Mesenchymal stem cell (in vitro differentiated cells and primary cell): Measurements from ENCODE around the gene MNAT1.
A peak's percentile ranks its signal among the peaks of the same experiment; 100 is the strongest.

Experiments
- DNase-seq: peaks from one replicate; pipeline ENCODE4 v3.0.0-alpha.2; 2013
- H2AFZ ChIP-seq: one replicate; pipeline ENCODE4 v1.6.1; 2013; ENCODE audit warnings: low read depth, mild to moderate bottlenecking, control low read depth, inconsistent platforms, low read length, moderate library complexity
- H2AK5ac ChIP-seq: 2 replicates; pipeline ENCODE4 v1.6.1; 2013; ENCODE audit warnings: low read length, moderate library complexity, mild to moderate bottlenecking, inconsistent platforms; ENCODE audit not compliant: severe bottlenecking
- H2BK120ac ChIP-seq: one replicate; pipeline ENCODE4 v1.6.1; 2013; ENCODE audit warnings: low read depth, mild to moderate bottlenecking, inconsistent platforms, low read length, moderate library complexity
- H2BK12ac ChIP-seq, 2 experiments: one replicate each; pipeline ENCODE4 v1.6.1; 2013; ENCODE audit warnings: inconsistent platforms in 2 of 2, low read length in 2 of 2, mild to moderate bottlenecking in 2 of 2, moderate library complexity in 2 of 2, control low read depth in 1 of 2
- H2BK15ac ChIP-seq: one replicate; pipeline ENCODE4 v1.6.1; 2013; ENCODE audit warnings: mild to moderate bottlenecking, low read depth, inconsistent platforms; ENCODE audit not compliant: poor library complexity, severe bottlenecking
- H2BK5ac ChIP-seq: 2 replicates; pipeline ENCODE4 v1.6.1; 2013; ENCODE audit warnings: low read depth, mild to moderate bottlenecking, low read length, control low read depth, inconsistent platforms; ENCODE audit not compliant: poor library complexity, severe bottlenecking
- H3K14ac ChIP-seq, 2 experiments: one replicate each; pipeline ENCODE4 v1.6.1; 2013; ENCODE audit warnings: inconsistent platforms in 2 of 2, low read length in 2 of 2, control low read depth in 1 of 2, mild to moderate bottlenecking in 1 of 2, moderate library complexity in 1 of 2
- H3K18ac ChIP-seq, 2 experiments: one replicate each; pipeline ENCODE4 v1.6.1; 2013; ENCODE audit warnings: inconsistent platforms in 2 of 2, low read length in 2 of 2, control low read depth in 1 of 2, low read depth in 1 of 2, mild to moderate bottlenecking in 1 of 2
- H3K23ac ChIP-seq, 2 experiments: one replicate each; pipeline ENCODE4 v1.6.1; 2013; ENCODE audit warnings: inconsistent platforms in 2 of 2, low read length in 2 of 2, mild to moderate bottlenecking in 2 of 2, moderate library complexity in 2 of 2, control low read depth in 1 of 2
- H3K27ac ChIP-seq: 2 replicates; pipeline ENCODE4 v1.5.1; 2013; ENCODE audit warnings: mild to moderate bottlenecking, moderate library complexity, low read length, control low read depth, inconsistent platforms; ENCODE audit not compliant: poor library complexity, severe bottlenecking
- H3K27me3 ChIP-seq, 2 experiments: 2 replicates each; pipeline versions ENCODE4 v1.6.1 to v1.7.0; 2013; ENCODE audit warnings: low read length in 2 of 2, mild to moderate bottlenecking in 2 of 2, moderate library complexity in 2 of 2, control low read depth in 1 of 2, inconsistent platforms in 1 of 2; ENCODE audit not compliant: control insufficient read depth in 1 of 2, insufficient read depth in 1 of 2
- H3K36me3 ChIP-seq, 2 experiments: 2 replicates each; pipeline versions ENCODE4 v1.6.1 to v1.7.0; 2013; ENCODE audit warnings: low read length in 2 of 2, control low read depth in 1 of 2, inconsistent platforms in 1 of 2, low read depth in 1 of 2, mild to moderate bottlenecking in 1 of 2; ENCODE audit not compliant: insufficient read depth in 2 of 2, control insufficient read depth in 1 of 2
- H3K4ac ChIP-seq, 2 experiments: one replicate each; pipeline ENCODE4 v1.6.1; 2013; ENCODE audit warnings: inconsistent platforms in 2 of 2, low read length in 2 of 2, mild to moderate bottlenecking in 2 of 2, moderate library complexity in 2 of 2, control low read depth in 1 of 2, low read depth in 1 of 2
- H3K4me1 ChIP-seq: 2 replicates; pipeline ENCODE4 v1.6.1; 2013; ENCODE audit warnings: low read depth, low read length, control low read depth; ENCODE audit not compliant: control insufficient read depth, insufficient read depth
- H3K4me2 ChIP-seq: 2 replicates; pipeline ENCODE4 v1.6.1; 2013; ENCODE audit warnings: low read length, mild to moderate bottlenecking, inconsistent platforms; ENCODE audit not compliant: poor library complexity, severe bottlenecking
- H3K4me3 ChIP-seq, 2 experiments: 2 replicates each; pipeline versions ENCODE4 v1.5.1 to v1.7.0; 2013; ENCODE audit warnings: low read length in 2 of 2, mild to moderate bottlenecking in 2 of 2, control low read depth in 1 of 2, low read depth in 1 of 2; ENCODE audit not compliant: insufficient read depth in 1 of 2
- H3K79me1 ChIP-seq: replicated peaks from 2 replicates; pipeline ENCODE4 v1.6.1; 2013; ENCODE audit warnings: mild to moderate bottlenecking, control low read depth, low read length, inconsistent platforms; ENCODE audit not compliant: poor library complexity, severe bottlenecking
- H3K9ac ChIP-seq: 2 replicates; pipeline ENCODE4 v1.7.0; 2013; ENCODE audit warnings: mild to moderate bottlenecking, low read length, moderate library complexity
- H3K9me3 ChIP-seq: 2 replicates; pipeline ENCODE4 v1.7.0; 2013; ENCODE audit warnings: mild to moderate bottlenecking, low read length; ENCODE audit not compliant: control insufficient read depth
- H4K8ac ChIP-seq: one replicate; pipeline ENCODE4 v1.6.1; 2013; ENCODE audit warnings: inconsistent platforms, mild to moderate bottlenecking, low read length, moderate library complexity
- H4K91ac ChIP-seq: one replicate; pipeline ENCODE4 v1.6.1; 2013; ENCODE audit warnings: mild to moderate bottlenecking, low read length, inconsistent platforms
- WGBS: methylation state at CpG from one replicate; pipeline ENCODE4 v1.1.7; 2013; ENCODE audit warnings: mixed read lengths; 5-methylcytosine and 5-hydroxymethylcytosine counted together

MNAT1 gene

GRCh38 chr14:60863249-60863648 is 128.7 kb downstream of the MNAT1 start:
- Histone ChIP-seq H3K27ac (no peak overlapping the region), H2AK5ac (no peak overlapping the region), H3K4me2 (no peak overlapping the region), H3K9ac (no peak overlapping the region), H3K18ac (no peak overlapping the region), H2AFZ (no peak overlapping the region), H3K4me3 (no peak overlapping the region), H4K8ac (no peak overlapping the region), H3K4ac (no peak overlapping the region), H2BK12ac (no peak overlapping the region), H2BK5ac (no peak overlapping the region), H3K14ac (no peak overlapping the region), H3K9me3 (no peaks in the 10 kb centered on the region), H3K27me3 (no peaks in the 10 kb centered on the region), H3K36me3 (peaks cover 0 to 3% of the 10 kb centered on the region in 2 experiments), H3K4me1 (no peaks in the 10 kb centered on the region), H4K91ac (no peak overlapping the region), H3K79me1 (peaks cover 8% of the 10 kb centered on the region), H2BK120ac (no peak overlapping the region), H2BK15ac (no peak overlapping the region), H3K23ac (no peak overlapping the region)
- WGBS, result 98% methylated on average over 2 of the region's 2 CpGs
- DNase-seq, result no peak

GRCh38 chr14:60865378-60866127 is 131.0 kb downstream of the MNAT1 start:
- Histone ChIP-seq H3K4me3 (no peak overlapping the region), H3K14ac (no peak overlapping the region), H3K4me2 (no peak overlapping the region), H3K27me3 (no peaks in the 10 kb centered on the region), H3K79me1 (peaks cover 2% of the 10 kb centered on the region), H2BK120ac (no peak overlapping the region), H3K9ac (peak overlapping the region; percentile 0), H2BK12ac (no peak overlapping the region), H3K4me1 (no peaks in the 10 kb centered on the region), H3K23ac (no peak overlapping the region), H2BK5ac (no peak overlapping the region), H3K18ac (no peak overlapping the region), H3K36me3 (no peaks in the 10 kb centered on the region), H2BK15ac (no peak overlapping the region), H3K9me3 (no peaks in the 10 kb centered on the region), H2AFZ (no peak overlapping the region), H3K27ac (no peak overlapping the region), H2AK5ac (no peak overlapping the region), H4K8ac (no peak overlapping the region), H4K91ac (no peak overlapping the region), H3K4ac (no peak overlapping the region)
- 90% methylated on average over 4 of the region's 4 CpGs for WGBS
- no peak for DNase-seq

GRCh38 chr14:60867503-60868172 is 133.1 kb downstream of the MNAT1 start:
- no peak for DNase-seq
- Histone ChIP-seq H2BK12ac (no peak overlapping the region), H3K27me3 (no peaks in the 10 kb centered on the region), H2BK120ac (no peak overlapping the region), H3K18ac (no peak overlapping the region), H3K23ac (no peak overlapping the region), H2AK5ac (no peak overlapping the region), H3K9ac (no peak overlapping the region), H3K4me2 (no peak overlapping the region), H3K14ac (no peak overlapping the region), H4K91ac (no peak overlapping the region), H3K9me3 (no peaks in the 10 kb centered on the region), H2AFZ (no peak overlapping the region), H4K8ac (no peak overlapping the region), H3K27ac (no peak overlapping the region), H2BK5ac (no peak overlapping the region), H3K36me3 (no peaks in the 10 kb centered on the region), H3K4me1 (no peaks in the 10 kb centered on the region), H3K4ac (no peak overlapping the region), H3K79me1 (peaks cover 2% of the 10 kb centered on the region), H3K4me3 (no peak overlapping the region), H2BK15ac (no peak overlapping the region)

- H3K4me1 ChIP-seq, result no peaks in the 10 kb centered on the region
- no peak overlapping the region for H3K4ac ChIP-seq
- peaks cover 9% of the 10 kb centered on the region for H3K79me1 ChIP-seq
- H2BK15ac ChIP-seq, result no peak overlapping the region
- no peak overlapping the region for H2BK120ac ChIP-seq
- peaks cover 7% of the 10 kb centered on the region for H3K9me3 ChIP-seq
- no peak overlapping the region for H3K9ac ChIP-seq
- no peak overlapping the region for H2AK5ac ChIP-seq
- no peak overlapping the region for H3K14ac ChIP-seq
- H4K8ac ChIP-seq, result no peak overlapping the region
- DNase-seq, result no peak
- no peak overlapping the region for H3K23ac ChIP-seq
- no peak overlapping the region for H3K18ac ChIP-seq
- no peak overlapping the region for H2AFZ ChIP-seq
- H3K27me3 ChIP-seq, result no peaks in the 10 kb centered on the region
- H4K91ac ChIP-seq, result no peak overlapping the region
- H3K4me3 ChIP-seq, result no peak overlapping the region
- no peak overlapping the region for H2BK5ac ChIP-seq
- H3K27ac ChIP-seq, result no peak overlapping the region
- H3K36me3 ChIP-seq, result peaks cover 3 to 13% of the 10 kb centered on the region in 2 experiments
- no peak overlapping the region for H3K4me2 ChIP-seq
- WGBS, result no CpG with 5 or more reads among the region's 1 CpG
- H2BK12ac ChIP-seq, result no peak overlapping the region
Observed at GRCh38 chr14:60878121-60878520, 143.6 kb downstream of the MNAT1 start.
